Epidermal melanocyte (primary cell): Measurements from ENCODE around the gene TRABD2B.

ENCODE experiments used
- DNase-seq: peaks from one replicate; pipeline ENCODE4 v3.0.0; 2011; ENCODE audit warnings: low spot score; ENCODE audit not compliant: insufficient read length

Gene TRABD2B

DNA sequence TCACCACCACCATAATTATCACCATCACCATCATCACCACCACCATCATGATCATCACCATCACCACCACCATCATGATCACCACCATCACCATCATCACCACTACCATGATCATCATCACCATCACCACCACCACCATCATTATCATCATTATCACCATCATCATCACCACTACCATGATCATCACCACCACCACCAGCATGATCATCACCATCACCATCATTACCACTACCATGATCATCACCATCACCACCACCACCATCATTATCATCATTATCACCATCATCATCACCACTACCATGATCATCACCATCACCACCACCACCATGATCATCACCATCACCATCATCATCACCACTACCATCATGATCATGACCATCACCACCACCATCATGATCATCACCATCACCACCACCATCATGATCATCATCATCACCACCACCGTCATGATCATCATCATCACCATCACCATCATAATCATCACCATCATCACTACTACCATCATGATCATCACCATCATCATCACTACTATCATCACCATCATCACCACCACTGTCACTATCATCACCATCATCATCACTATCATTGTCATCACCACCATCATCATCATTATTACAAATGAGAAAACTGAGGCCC lies 60.2 kb downstream of the TRABD2B start:
- DNase-seq: no peak

GRCh38 chr1:47935856-47936255 lies 61.3 kb downstream of the TRABD2B start:
- DNase-seq: no peak

GRCh38 chr1:47935163-47935562 lies 62.0 kb downstream of the TRABD2B start:
- DNase-seq: no peak

DNA sequence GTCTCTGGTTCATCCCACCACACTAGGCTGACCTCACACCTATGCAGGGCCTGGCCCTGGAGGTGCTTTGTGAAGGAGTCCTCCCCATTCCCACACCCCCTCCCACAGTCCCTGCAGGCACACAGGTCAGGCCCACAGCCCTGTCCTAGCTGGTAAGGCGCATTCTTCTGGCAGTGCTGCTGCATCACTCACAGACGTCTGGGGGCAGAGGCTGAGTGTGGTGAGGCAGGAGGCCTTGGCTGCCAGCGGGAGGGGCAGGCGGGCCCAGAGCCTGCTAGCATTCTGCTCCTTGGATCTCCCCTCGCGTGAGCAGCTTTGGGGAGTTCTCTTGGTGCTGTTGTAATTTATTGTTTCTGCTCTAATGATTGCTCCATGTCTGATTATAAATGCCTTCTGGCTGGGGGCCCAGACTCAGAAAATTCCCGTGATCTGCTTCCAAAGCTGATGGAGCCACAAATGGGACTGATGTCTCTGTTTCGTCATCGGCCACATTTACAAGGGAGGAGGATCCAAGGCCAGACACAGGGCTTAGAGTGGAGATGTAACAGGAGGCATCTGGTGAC lies 62.9 kb downstream of the TRABD2B start:
- DNase-seq: peak; percentile 61

DNA sequence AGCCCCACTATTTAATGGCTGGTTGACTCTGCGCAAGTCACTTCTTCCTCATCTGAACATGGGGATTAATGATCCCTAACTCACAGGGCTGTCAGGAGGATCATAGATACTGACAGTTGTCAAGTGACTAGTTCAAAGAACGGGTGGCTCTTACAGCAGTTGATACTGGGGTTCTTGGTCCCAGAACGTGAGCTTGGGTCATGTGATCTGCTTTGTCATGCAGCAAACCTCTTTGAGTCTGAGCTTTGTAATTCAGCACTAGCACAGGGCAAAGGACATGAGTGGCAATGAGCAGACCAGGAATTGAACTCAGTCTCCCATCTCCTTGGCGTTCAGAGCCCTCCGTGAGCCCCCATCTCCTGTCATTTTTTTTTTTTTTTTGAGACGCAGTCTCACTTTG lies 64.4 kb downstream of the TRABD2B start:
- DNase-seq: no peak

- no peak for DNase-seq
Observed at GRCh38 chr1:47931395-47931794, 65.8 kb downstream of the TRABD2B start.

- no peak for DNase-seq
Observed at GRCh38 chr1:47930210-47930840, 66.9 kb downstream of the TRABD2B start.

DNA sequence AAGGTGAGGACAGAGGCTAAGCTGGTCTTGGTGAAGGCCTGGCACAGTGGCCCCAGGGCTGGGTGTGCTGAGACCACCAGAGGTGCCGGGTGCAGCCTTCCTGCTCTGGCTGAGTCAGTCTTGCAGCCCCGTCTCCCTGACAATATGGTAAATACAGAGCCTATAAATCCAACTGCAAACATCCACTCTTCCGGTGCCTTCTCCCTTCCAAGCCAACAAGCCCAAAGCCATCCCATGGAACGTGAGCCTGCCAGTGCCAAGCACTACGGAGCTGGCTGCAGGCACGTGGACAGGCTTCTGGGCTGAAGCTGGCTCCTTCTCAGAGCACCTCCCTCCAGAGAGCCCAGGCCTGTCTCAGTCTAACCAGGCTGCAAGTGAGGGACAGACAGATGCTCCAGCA lies 70.0 kb downstream of the TRABD2B start:
- DNase-seq: no peak

DNA sequence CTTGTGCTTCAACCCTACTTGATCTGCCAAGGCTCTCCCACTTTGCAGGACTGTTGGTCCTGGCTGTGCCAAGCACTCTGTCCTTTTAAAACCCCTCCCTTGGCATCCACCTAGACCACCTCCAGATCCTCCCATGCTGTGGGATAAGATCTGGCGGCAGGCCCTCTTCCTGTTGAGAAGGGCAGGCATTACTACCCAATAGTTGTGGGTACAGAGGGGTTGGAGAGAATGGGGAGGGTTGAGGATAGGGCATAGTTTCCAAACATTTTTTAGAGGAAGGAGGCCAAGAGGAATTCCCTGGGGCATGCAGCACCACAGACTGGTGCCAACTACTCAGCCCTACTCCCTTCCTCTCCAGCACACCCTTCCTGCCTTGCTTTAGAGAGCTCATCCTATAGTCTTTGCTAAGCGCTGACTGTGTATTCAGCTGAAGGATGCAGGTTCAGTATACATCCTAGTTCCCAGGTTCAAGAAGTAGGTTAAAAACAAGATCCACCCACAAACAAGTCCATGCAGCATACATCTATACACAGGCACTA lies 70.7 kb downstream of the TRABD2B start:
- DNase-seq: no peak

- DNase-seq: no peak
Observed at GRCh38 chr1:47924270-47925048, 72.7 kb downstream of the TRABD2B start.

- no peak for DNase-seq
Observed at GRCh38 chr1:47921935-47922415, 75.2 kb downstream of the TRABD2B start.

DNA sequence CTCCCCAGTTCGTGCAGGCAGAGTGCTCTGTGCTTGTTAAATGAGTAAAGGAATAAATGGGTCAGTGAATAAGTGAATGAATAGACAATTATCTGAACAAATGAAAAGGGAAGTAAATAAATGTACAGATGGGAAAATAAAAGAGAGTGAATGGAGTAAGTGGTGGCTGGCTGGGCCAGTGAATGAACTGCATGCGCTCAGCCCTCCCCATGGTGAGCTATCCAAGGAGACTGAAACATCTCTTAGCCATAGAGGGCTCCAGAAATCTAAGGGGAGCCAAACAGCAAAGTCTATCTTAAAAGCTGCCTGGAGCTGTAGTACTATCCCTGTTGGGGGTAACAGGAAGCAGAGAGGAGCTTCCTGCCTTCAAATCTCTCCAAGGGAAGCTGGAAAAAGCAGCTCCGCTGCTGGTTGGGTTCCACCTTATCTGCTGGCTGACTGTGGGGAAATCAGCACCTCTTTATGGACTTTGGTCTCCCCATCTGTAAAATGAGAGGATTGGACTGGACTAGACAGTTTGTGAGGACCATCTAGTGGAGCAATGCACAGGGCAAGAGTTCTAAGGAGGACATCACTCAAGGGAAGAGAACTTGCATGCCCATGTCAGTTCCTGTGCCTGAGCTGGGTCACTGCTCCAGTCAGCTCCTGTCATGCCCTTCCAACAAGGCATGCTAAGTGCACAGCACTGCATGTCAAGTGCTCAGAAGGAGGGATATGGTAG lies 77.9 kb downstream of the TRABD2B start:
- no peak for DNase-seq

GRCh38 chr1:47918257-47918867 lies 78.8 kb downstream of the TRABD2B start:
- DNase-seq: no peak

DNA sequence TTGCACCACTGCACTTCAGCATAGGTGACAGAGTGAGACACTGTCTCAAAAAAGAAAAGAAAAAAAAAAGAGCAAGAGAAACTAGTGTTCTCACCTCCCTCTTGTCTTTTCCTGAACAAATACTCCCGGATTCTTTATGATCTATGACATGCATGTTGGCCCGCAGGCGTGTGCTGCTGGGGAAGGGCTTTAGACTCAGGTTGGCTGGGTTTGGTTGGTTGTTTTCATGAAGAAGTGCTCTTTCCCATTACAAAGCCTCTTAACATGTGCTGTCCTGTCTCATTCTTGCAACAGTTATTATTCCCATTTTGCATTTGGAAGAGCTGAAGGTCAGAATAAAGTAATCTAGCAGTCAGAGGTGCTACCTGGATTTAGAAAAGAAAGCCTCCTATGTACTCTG lies 79.5 kb downstream of the TRABD2B start:
- DNase-seq: no peak

DNA sequence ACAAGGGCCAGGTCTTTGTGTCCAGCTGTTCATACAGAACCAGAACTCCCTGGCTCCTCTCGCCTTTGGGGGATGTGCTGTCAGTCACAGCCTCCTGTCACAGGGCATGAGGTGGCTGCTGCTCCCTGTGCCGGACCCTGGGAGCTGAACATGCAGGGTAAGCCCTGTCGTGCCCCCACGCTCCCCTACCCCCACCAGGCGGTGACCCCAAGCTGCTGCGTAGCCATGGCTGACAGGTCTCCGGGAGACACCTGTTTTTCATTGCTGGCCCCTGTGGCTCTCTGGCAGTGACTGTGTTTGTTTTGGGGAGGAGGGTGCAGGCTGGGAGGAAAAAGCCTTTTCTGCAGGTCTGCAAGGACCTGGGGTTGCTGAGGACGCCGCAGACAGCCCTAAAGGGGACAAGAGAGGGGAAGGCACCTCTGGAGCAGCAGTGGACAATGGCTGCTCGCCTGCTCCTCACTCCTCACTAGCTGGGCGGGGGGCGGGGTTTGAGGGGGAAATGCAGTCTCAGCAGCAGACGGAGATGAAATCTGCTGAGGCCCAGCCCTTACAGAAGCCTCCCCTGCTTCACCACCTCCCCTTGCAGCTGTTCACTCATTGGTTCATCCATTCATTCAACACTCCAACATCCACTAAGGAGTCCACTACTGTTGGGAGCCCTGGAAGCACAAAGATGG lies 81.4 kb downstream of the TRABD2B start:
- DNase-seq: no peak

- DNase-seq: no peak
Observed at GRCh38 chr1:47914952-47915676, 82.1 kb downstream of the TRABD2B start.

GRCh38 chr1:47914218-47914938 lies 82.8 kb downstream of the TRABD2B start:
- no peak for DNase-seq

- no peak for DNase-seq
Observed at GRCh38 chr1:47913225-47913823, 83.9 kb downstream of the TRABD2B start.
